ENCODE results near the gene SCLT1.

DNA sequence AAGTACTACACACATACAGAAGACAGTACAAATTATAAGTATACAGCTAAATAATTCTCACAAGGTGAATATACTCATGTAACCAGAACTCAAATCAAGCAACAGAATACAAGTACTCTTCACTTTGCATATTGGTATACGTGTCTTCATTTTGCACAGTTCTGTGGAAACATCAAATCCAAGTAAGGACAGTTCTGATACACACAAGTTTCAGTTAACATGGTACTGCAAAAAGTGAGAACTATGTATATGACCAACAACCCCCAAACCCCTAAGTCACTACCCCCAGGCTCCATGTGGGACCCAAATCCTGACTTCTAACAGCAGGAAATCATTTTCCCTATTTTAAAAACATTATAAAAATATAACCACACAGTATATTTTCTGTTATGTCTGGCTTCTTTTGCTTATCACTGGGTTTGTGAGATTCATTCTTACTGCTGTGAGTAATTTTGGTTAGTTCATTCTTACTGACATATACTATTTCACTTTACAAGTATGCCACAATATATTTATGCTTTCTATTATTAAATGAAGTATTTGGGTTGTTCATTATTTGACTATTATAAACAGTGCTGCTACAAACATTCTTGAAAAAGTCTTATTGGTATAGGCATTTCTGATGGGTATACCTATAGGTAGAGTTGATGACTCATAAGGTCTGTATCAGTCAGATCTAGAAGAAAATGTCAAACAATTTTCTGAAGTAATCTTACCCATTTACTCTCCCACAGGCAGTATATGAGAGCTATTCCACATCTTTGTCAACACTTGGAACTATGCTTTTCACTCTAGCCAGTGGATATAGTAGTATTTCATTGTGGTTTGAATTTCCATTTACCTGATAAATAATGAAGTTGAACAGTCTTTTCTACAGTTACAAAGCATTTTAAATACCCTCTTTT lies 47.0 kb downstream of the SCLT1 start:
- TF ChIP-seq ZSCAN21 (CRISPR knock-in tag; IDR thresholded peaks at IDR 0.05; ENCODE audit: borderline replicate concordance) = no peak
- TF ChIP-seq NFRKB (IDR thresholded peaks at IDR 0.05) = no peak
- TF ChIP-seq TAF1 (CRISPR knock-in tag; IDR thresholded peaks at IDR 0.05) = no peak
- TF ChIP-seq, protein P1, sequence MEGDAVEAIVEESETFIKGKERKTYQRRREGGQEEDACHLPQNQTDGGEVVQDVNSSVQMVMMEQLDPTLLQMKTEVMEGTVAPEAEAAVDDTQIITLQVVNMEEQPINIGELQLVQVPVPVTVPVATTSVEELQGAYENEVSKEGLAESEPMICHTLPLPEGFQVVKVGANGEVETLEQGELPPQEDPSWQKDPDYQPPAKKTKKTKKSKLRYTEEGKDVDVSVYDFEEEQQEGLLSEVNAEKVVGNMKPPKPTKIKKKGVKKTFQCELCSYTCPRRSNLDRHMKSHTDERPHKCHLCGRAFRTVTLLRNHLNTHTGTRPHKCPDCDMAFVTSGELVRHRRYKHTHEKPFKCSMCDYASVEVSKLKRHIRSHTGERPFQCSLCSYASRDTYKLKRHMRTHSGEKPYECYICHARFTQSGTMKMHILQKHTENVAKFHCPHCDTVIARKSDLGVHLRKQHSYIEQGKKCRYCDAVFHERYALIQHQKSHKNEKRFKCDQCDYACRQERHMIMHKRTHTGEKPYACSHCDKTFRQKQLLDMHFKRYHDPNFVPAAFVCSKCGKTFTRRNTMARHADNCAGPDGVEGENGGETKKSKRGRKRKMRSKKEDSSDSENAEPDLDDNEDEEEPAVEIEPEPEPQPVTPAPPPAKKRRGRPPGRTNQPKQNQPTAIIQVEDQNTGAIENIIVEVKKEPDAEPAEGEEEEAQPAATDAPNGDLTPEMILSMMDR (CRISPR knock-in tag; IDR thresholded peaks at IDR 0.05) = no peak
- TF ChIP-seq ZNF292 (CRISPR knock-in tag; IDR thresholded peaks at IDR 0.05; ENCODE audit: borderline replicate concordance, low read depth) = no peak
- TF ChIP-seq JUN (CRISPR knock-in tag; IDR thresholded peaks at IDR 0.05) = no peak
- TF ChIP-seq ZNF773 (CRISPR knock-in tag; IDR thresholded peaks at IDR 0.05; ENCODE audit: borderline replicate concordance) = no peak
- TF ChIP-seq, protein P2, sequence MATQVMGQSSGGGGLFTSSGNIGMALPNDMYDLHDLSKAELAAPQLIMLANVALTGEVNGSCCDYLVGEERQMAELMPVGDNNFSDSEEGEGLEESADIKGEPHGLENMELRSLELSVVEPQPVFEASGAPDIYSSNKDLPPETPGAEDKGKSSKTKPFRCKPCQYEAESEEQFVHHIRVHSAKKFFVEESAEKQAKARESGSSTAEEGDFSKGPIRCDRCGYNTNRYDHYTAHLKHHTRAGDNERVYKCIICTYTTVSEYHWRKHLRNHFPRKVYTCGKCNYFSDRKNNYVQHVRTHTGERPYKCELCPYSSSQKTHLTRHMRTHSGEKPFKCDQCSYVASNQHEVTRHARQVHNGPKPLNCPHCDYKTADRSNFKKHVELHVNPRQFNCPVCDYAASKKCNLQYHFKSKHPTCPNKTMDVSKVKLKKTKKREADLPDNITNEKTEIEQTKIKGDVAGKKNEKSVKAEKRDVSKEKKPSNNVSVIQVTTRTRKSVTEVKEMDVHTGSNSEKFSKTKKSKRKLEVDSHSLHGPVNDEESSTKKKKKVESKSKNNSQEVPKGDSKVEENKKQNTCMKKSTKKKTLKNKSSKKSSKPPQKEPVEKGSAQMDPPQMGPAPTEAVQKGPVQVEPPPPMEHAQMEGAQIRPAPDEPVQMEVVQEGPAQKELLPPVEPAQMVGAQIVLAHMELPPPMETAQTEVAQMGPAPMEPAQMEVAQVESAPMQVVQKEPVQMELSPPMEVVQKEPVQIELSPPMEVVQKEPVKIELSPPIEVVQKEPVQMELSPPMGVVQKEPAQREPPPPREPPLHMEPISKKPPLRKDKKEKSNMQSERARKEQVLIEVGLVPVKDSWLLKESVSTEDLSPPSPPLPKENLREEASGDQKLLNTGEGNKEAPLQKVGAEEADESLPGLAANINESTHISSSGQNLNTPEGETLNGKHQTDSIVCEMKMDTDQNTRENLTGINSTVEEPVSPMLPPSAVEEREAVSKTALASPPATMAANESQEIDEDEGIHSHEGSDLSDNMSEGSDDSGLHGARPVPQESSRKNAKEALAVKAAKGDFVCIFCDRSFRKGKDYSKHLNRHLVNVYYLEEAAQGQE (IDR thresholded peaks at IDR 0.05; ENCODE audit: borderline replicate concordance in 1 of 2, low read depth in 1 of 2, low read length in 2 of 2) = no peak
- TF ChIP-seq, protein P3, sequence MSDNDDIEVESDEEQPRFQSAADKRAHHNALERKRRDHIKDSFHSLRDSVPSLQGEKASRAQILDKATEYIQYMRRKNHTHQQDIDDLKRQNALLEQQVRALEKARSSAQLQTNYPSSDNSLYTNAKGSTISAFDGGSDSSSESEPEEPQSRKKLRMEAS (IDR thresholded peaks at IDR 0.05) = no peak
- no peak for TF ChIP-seq ZNF17 (CRISPR knock-in tag; IDR thresholded peaks at IDR 0.05)
- TF ChIP-seq ZBTB8A (CRISPR knock-in tag; IDR thresholded peaks at IDR 0.05; ENCODE audit: borderline replicate concordance, low read depth) = no peak
- no peak for TF ChIP-seq ZFAT (CRISPR knock-in tag; conservative IDR thresholded peaks at IDR 0.05)
- no peak for TF ChIP-seq TBP (CRISPR knock-in tag; IDR thresholded peaks at IDR 0.05)

Data from HepG2 (cell line).